ENCODE measurements around the gene SLC4A4.

The SLC4A4 gene

GRCh38 chr4:71476240-71476639 is 137.4 kb downstream of the SLC4A4 start:
- DNase-seq = no peak

GRCh38 chr4:71486550-71487343 is 147.9 kb downstream of the SLC4A4 start:
- no peak for DNase-seq

GRCh38 chr4:71487344-71487920 is 148.6 kb downstream of the SLC4A4 start:
- DNase-seq = no peak

GRCh38 chr4:71494539-71494938 is 155.7 kb downstream of the SLC4A4 start:
- no peak for DNase-seq

GRCh38 chr4:71495454-71495853 is 156.6 kb downstream of the SLC4A4 start:
- no peak for DNase-seq

- DNase-seq = no peak
Observed at GRCh38 chr4:71497078-71497477, 158.3 kb downstream of the SLC4A4 start.

- DNase-seq = no peak
Observed at GRCh38 chr4:71498002-71498401, 159.2 kb downstream of the SLC4A4 start.

GRCh38 chr4:71498625-71499024 is 159.8 kb downstream of the SLC4A4 start:
- DNase-seq = no peak

- DNase-seq = no peak
Observed at GRCh38 chr4:71501992-71502391, 163.2 kb downstream of the SLC4A4 start.

GRCh38 chr4:71518283-71518989 is 179.6 kb downstream of the SLC4A4 start:
- DNase-seq = no peak

- no peak for DNase-seq
Observed at GRCh38 chr4:71520308-71520707, 181.5 kb downstream of the SLC4A4 start.

GRCh38 chr4:71520850-71521249 is 182.0 kb downstream of the SLC4A4 start:
- no peak for DNase-seq

- no peak for DNase-seq
Observed at GRCh38 chr4:71524756-71525155, 185.9 kb downstream of the SLC4A4 start.

- DNase-seq = no peak
Observed at GRCh38 chr4:71526637-71527406, 188.0 kb downstream of the SLC4A4 start.

- DNase-seq = no peak
Observed at GRCh38 chr4:71532407-71532806, 193.6 kb downstream of the SLC4A4 start.

- no peak for DNase-seq
Observed at GRCh38 chr4:71533121-71533520, 194.3 kb downstream of the SLC4A4 start.

- no peak for DNase-seq
Observed at GRCh38 chr4:71537551-71538065, 198.8 kb downstream of the SLC4A4 start.

- no peak for DNase-seq
Observed at GRCh38 chr4:71538528-71538927, 199.7 kb downstream of the SLC4A4 start.

- no peak for DNase-seq
Observed at GRCh38 chr4:71540749-71541269, 202.0 kb downstream of the SLC4A4 start.

GRCh38 chr4:71541541-71541940 is 202.7 kb downstream of the SLC4A4 start:
- DNase-seq = no peak

GRCh38 chr4:71545168-71545567 is 206.3 kb downstream of the SLC4A4 start:
- DNase-seq = no peak

GRCh38 chr4:71549516-71550160 is 210.8 kb downstream of the SLC4A4 start:
- DNase-seq = no peak

Data from NCI-H187 treated with DMSO at 0.1 percent for 48 hours (cell line).